H1 (cell line): Measurements from ENCODE around the gene AATK.

Experiments
- TEAD4 ChIP-seq: IDR thresholded peaks from 2 replicates; pipeline ENCODE4 v1.6.1; 2012; ENCODE audit warnings: low read depth, low read length, inconsistent platforms, mixed read lengths
- TF ChIP-seq, protein P1 (sequence below), 3 experiments: IDR thresholded peaks; 1 replicate in 2 of 3; 2 replicates in 1 of 3; pipeline versions ENCODE4 v1.5.1 to v1.6.1; 2011; ENCODE audit warnings: low read length in 3 of 3, mild to moderate bottlenecking in 3 of 3, inconsistent platforms in 2 of 3, low read depth in 1 of 3, moderate library complexity in 1 of 3; ENCODE audit not compliant: insufficient read depth in 1 of 3; ENCODE audit errors: control extremely low read depth in 1 of 3

DNA sequence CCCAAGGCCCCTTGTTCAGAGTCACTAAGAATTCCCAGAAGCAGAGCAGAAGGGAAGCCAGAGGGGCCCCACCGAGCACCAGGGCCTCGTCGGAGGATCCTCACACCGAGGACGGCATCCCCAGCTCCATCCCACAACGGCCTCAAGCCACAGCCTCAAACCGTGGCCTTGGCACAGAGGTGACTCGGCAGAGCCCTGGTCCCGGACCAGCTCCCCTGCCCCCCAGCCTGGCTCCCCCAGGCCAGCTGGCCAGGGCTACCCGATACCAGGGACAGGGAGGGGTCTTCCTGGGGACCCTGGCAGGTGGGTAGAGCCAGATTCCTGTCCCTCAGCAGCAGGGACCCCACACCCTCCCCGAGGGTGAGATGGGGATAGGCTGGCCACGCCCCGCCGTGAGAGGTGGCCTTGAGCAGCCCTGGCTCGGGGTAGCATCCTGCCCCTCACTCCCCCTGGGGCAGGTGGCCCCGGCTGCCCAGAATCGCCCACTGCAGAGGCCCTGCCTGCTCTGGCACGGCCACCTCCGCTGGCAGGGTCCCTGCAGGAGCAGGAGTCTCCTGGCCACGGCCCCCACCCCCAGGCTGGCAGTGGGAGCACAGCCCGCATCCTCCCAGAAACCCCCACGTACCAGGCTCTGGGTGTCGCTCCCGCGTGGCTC, 6.3 kb downstream of the AATK start:
- TF ChIP-seq, protein P1, sequence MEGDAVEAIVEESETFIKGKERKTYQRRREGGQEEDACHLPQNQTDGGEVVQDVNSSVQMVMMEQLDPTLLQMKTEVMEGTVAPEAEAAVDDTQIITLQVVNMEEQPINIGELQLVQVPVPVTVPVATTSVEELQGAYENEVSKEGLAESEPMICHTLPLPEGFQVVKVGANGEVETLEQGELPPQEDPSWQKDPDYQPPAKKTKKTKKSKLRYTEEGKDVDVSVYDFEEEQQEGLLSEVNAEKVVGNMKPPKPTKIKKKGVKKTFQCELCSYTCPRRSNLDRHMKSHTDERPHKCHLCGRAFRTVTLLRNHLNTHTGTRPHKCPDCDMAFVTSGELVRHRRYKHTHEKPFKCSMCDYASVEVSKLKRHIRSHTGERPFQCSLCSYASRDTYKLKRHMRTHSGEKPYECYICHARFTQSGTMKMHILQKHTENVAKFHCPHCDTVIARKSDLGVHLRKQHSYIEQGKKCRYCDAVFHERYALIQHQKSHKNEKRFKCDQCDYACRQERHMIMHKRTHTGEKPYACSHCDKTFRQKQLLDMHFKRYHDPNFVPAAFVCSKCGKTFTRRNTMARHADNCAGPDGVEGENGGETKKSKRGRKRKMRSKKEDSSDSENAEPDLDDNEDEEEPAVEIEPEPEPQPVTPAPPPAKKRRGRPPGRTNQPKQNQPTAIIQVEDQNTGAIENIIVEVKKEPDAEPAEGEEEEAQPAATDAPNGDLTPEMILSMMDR (IDR thresholded peaks at IDR 0.05; ENCODE audit: control extremely low read depth in 1 of 3, insufficient read depth in 1 of 3, low read depth in 1 of 3, low read length in 3 of 3): no peak
- no peak for TF ChIP-seq TEAD4
